Measurements from ENCODE around the gene ZBTB40.

DNA sequence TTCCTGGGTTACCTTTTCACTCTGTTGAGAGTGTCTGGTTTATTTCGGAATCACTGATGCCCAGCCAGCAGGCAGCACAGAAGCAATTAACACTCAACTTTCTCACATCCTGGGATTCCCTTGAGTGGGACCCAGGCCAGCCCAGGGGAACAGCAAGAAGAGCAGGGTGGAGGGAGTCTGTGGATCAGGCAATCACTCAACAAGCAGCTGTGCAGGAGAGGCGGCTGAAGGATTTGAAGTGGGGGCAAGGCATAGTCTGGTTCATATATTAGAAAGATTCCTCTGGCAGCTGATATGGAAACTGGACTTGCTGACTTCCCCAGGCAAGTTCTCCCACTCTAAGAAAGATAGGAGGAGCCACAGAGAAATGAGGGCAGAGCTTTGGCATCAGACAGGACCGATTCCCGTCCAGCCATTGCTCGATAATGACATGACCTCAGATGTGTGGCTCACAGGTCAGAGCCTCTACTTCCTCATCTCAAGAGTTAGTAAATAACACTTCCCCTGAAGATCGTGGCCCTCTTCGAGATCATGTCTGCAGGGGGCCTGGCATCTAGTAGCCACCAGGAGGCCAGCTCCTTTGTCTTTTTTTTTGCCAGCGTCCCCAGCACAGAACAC lies 124.0 kb downstream of the ZBTB40 start:
- TF ChIP-seq RCOR1 (IDR thresholded peaks at IDR 0.05; ENCODE audit: low read depth, low read length) (no peak), RAD21 (conservative IDR thresholded peaks at IDR 0.05 in 1 of 2, IDR thresholded peaks at IDR 0.05 in 1 of 2) (no peak), FOSL2 (IDR thresholded peaks at IDR 0.05) (no peak), FOSL2 (CRISPR knock-in tag; IDR thresholded peaks at IDR 0.05) (no peak), SMC3 (IDR thresholded peaks at IDR 0.05) (no peak)
- TF ChIP-seq, protein P1, sequence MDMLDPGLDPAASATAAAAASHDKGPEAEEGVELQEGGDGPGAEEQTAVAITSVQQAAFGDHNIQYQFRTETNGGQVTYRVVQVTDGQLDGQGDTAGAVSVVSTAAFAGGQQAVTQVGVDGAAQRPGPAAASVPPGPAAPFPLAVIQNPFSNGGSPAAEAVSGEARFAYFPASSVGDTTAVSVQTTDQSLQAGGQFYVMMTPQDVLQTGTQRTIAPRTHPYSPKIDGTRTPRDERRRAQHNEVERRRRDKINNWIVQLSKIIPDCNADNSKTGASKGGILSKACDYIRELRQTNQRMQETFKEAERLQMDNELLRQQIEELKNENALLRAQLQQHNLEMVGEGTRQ (IDR thresholded peaks at IDR 0.05): no peak
- TF ChIP-seq, protein P2, sequence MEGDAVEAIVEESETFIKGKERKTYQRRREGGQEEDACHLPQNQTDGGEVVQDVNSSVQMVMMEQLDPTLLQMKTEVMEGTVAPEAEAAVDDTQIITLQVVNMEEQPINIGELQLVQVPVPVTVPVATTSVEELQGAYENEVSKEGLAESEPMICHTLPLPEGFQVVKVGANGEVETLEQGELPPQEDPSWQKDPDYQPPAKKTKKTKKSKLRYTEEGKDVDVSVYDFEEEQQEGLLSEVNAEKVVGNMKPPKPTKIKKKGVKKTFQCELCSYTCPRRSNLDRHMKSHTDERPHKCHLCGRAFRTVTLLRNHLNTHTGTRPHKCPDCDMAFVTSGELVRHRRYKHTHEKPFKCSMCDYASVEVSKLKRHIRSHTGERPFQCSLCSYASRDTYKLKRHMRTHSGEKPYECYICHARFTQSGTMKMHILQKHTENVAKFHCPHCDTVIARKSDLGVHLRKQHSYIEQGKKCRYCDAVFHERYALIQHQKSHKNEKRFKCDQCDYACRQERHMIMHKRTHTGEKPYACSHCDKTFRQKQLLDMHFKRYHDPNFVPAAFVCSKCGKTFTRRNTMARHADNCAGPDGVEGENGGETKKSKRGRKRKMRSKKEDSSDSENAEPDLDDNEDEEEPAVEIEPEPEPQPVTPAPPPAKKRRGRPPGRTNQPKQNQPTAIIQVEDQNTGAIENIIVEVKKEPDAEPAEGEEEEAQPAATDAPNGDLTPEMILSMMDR (IDR thresholded peaks at IDR 0.05): no peak
